Inflammatory macrophage (primary cell): ENCODE measurements around the gene ZNF415.
"Not testable (repeated sequence)": the region's sequence is repeated elsewhere in the genome, so short reads cannot be mapped to it uniquely, and the experiment has no call there.

Experiments
- DNase-seq, 2 donors: peaks; one replicate each; pipeline ENCODE4 v3.0.0-alpha.2; 2020 to 2022

ZNF415 gene

GRCh38 chr19:53102206-53102755, 30.4 kb downstream of the ZNF415 start:
- DNase-seq, result no peak

- peak; percentile 11 for DNase-seq
These were observed 31.2 kb downstream of the ZNF415 start for GRCh38 chr19:53101518-53101917.

GRCh38 chr19:53098570-53098969, 34.1 kb downstream of the ZNF415 start:
- not testable (repeated sequence) for DNase-seq

GRCh38 chr19:53096982-53097690, 35.6 kb downstream of the ZNF415 start:
- not testable (repeated sequence) for DNase-seq

GRCh38 chr19:53096579-53096978, 36.1 kb downstream of the ZNF415 start:
- not testable (repeated sequence) for DNase-seq

GRCh38 chr19:53094754-53095575, 37.7 kb downstream of the ZNF415 start:
- DNase-seq, result no peak

- no peak for DNase-seq
These were observed 40.0 kb downstream of the ZNF415 start for GRCh38 chr19:53092723-53093122.

GRCh38 chr19:53091413-53092254, 41.1 kb downstream of the ZNF415 start:
- DNase-seq, result no peak

- DNase-seq, result no peak
These were observed 44.6 kb downstream of the ZNF415 start for GRCh38 chr19:53088091-53088490.

GRCh38 chr19:53086949-53087348, 45.8 kb downstream of the ZNF415 start:
- DNase-seq, result no peak

- DNase-seq, result no peak
These were observed 47.2 kb downstream of the ZNF415 start for GRCh38 chr19:53085496-53085895.

- DNase-seq, result no peak
These were observed 49.8 kb downstream of the ZNF415 start for GRCh38 chr19:53082929-53083328.

- no peak for DNase-seq
These were observed 53.3 kb downstream of the ZNF415 start for GRCh38 chr19:53079313-53079924.

GRCh38 chr19:53078668-53079067, 54.0 kb downstream of the ZNF415 start:
- no peak for DNase-seq

GRCh38 chr19:53076984-53077383, 55.7 kb downstream of the ZNF415 start:
- peak; percentile 7 to 9 for DNase-seq

GRCh38 chr19:53068834-53069233, 63.9 kb downstream of the ZNF415 start:
- DNase-seq, result no peak

GRCh38 chr19:53068199-53068598, 64.5 kb downstream of the ZNF415 start:
- DNase-seq, result no peak

- DNase-seq, result no peak
These were observed 74.7 kb downstream of the ZNF415 start for GRCh38 chr19:53057904-53058580.
